ENCODE results near the gene GOLGA6L6.
"Not testable (repeated sequence)": the region's sequence is repeated elsewhere in the genome, so short reads cannot be mapped to it uniquely, and the experiment has no call there.

GOLGA6L6 gene

GRCh38 chr15:20541700-20542099 lies at the start of gene GOLGA6L6:
TSS of gene GOLGA6L6 (minus strand) at chr15:20541800. CDS start at chr15:20541709, 91 bp downstream.
- not testable (repeated sequence) for DNase-seq (ENCODE audit: low spot score)

- not testable (repeated sequence) for DNase-seq (ENCODE audit: low spot score)
Observed at GRCh38 chr15:20590069-20590468, 48.5 kb upstream of the GOLGA6L6 start.

- DNase-seq (ENCODE audit: low spot score) = not testable (repeated sequence)
Observed at GRCh38 chr15:20586821-20587220, 45.2 kb upstream of the GOLGA6L6 start.

- DNase-seq (ENCODE audit: low spot score) = not testable (repeated sequence)
Observed at GRCh38 chr15:20582726-20583115, 41.1 kb upstream of the GOLGA6L6 start.

- not testable (repeated sequence) for DNase-seq (ENCODE audit: low spot score)
Observed at GRCh38 chr15:20582109-20582725, 40.6 kb upstream of the GOLGA6L6 start.

- DNase-seq (ENCODE audit: low spot score) = not testable (repeated sequence)
Observed at GRCh38 chr15:20581261-20582108, 39.9 kb upstream of the GOLGA6L6 start.

GRCh38 chr15:20579662-20580061 lies 38.1 kb upstream of the GOLGA6L6 start:
- DNase-seq (ENCODE audit: low spot score) = not testable (repeated sequence)

- DNase-seq (ENCODE audit: low spot score) = not testable (repeated sequence)
Observed at GRCh38 chr15:20551289-20551688, 9.7 kb upstream of the GOLGA6L6 start.

GRCh38 chr15:20505926-20506658 lies 35.5 kb downstream of the GOLGA6L6 start:
- not testable (repeated sequence) for DNase-seq (ENCODE audit: low spot score)

GRCh38 chr15:20502839-20503238 lies 38.8 kb downstream of the GOLGA6L6 start:
- not testable (repeated sequence) for DNase-seq (ENCODE audit: low spot score)

- DNase-seq (ENCODE audit: low spot score) = not testable (repeated sequence)
Observed at GRCh38 chr15:20501512-20502222, 39.9 kb downstream of the GOLGA6L6 start.

- not testable (repeated sequence) for DNase-seq (ENCODE audit: low spot score)
Observed at GRCh38 chr15:20497781-20498180, 43.8 kb downstream of the GOLGA6L6 start.

- DNase-seq (ENCODE audit: low spot score) = not testable (repeated sequence)
Observed at GRCh38 chr15:20493035-20493434, 48.6 kb downstream of the GOLGA6L6 start.

GRCh38 chr15:20492598-20492997 lies 49.0 kb downstream of the GOLGA6L6 start:
- DNase-seq (ENCODE audit: low spot score) = not testable (repeated sequence)

GRCh38 chr15:20489320-20489719 lies 52.3 kb downstream of the GOLGA6L6 start:
- not testable (repeated sequence) for DNase-seq (ENCODE audit: low spot score)
